ENCODE measurements around the gene AGMO.

AGMO gene

GRCh38 chr7:15378494-15379145, 183.2 kb downstream of the AGMO start:
- H3K79me2 ChIP-seq (ENCODE audit: insufficient read depth, low read length): no peaks in the 10 kb centered on the region
- no peak overlapping the region for H3K9ac ChIP-seq (ENCODE audit: low read length)
- 0 out of 2 replicates have a peak, but pooled peaks cover 3% of the 10 kb centered on the region for H3K9me2 ChIP-seq (replicated peaks; ENCODE audit: insufficient read depth, low read length)
- H3K4me3 ChIP-seq (ENCODE audit: insufficient read depth, low read length, poor library complexity, severe bottlenecking): no peak overlapping the region
- no peaks in the 10 kb centered on the region for H3K9me3 ChIP-seq (ENCODE audit: insufficient read depth, low read length)
- no peaks in the 10 kb centered on the region for H3F3A ChIP-seq (ENCODE audit: insufficient read depth)
- no peak for TF ChIP-seq EZH2phosphoT487 (conservative IDR thresholded peaks at IDR 0.05; ENCODE audit: low read length)
- TF ChIP-seq, protein P1, sequence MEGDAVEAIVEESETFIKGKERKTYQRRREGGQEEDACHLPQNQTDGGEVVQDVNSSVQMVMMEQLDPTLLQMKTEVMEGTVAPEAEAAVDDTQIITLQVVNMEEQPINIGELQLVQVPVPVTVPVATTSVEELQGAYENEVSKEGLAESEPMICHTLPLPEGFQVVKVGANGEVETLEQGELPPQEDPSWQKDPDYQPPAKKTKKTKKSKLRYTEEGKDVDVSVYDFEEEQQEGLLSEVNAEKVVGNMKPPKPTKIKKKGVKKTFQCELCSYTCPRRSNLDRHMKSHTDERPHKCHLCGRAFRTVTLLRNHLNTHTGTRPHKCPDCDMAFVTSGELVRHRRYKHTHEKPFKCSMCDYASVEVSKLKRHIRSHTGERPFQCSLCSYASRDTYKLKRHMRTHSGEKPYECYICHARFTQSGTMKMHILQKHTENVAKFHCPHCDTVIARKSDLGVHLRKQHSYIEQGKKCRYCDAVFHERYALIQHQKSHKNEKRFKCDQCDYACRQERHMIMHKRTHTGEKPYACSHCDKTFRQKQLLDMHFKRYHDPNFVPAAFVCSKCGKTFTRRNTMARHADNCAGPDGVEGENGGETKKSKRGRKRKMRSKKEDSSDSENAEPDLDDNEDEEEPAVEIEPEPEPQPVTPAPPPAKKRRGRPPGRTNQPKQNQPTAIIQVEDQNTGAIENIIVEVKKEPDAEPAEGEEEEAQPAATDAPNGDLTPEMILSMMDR (IDR thresholded peaks at IDR 0.05; ENCODE audit: insufficient read depth, low read length, poor library complexity, severe bottlenecking): no peak
- H2AFZ ChIP-seq (ENCODE audit: low read depth, low read length, severe bottlenecking): no peak overlapping the region
- H3K27ac ChIP-seq (ENCODE audit: low read depth, low read length): no peak overlapping the region
- H3K36me3 ChIP-seq (ENCODE audit: low read length): no peaks in the 10 kb centered on the region
- no peaks in the 10 kb centered on the region for H3K27me3 ChIP-seq (ENCODE audit: low read length)
- H4K20me1 ChIP-seq (ENCODE audit: low read depth, low read length): no peaks in the 10 kb centered on the region
- no peak overlapping the region for H3K4me2 ChIP-seq (ENCODE audit: low read depth, low read length, poor library complexity, severe bottlenecking)

- no peaks in the 10 kb centered on the region for H3K79me2 ChIP-seq (ENCODE audit: insufficient read depth, low read length)
- H3K27me3 ChIP-seq (ENCODE audit: low read length): no peaks in the 10 kb centered on the region
- no peak overlapping the region for H3K4me2 ChIP-seq (ENCODE audit: low read depth, low read length, poor library complexity, severe bottlenecking)
- no peak overlapping the region for H3K27ac ChIP-seq (ENCODE audit: low read depth, low read length)
- H3K9me2 ChIP-seq (replicated peaks; ENCODE audit: insufficient read depth, low read length): 0 out of 2 replicates have a peak, but pooled peaks cover 3% of the 10 kb centered on the region
- no peak overlapping the region for H2AFZ ChIP-seq (ENCODE audit: low read depth, low read length, severe bottlenecking)
- no peak overlapping the region for H3K4me3 ChIP-seq (ENCODE audit: insufficient read depth, low read length, poor library complexity, severe bottlenecking)
- H3F3A ChIP-seq (ENCODE audit: insufficient read depth): no peaks in the 10 kb centered on the region
- no peaks in the 10 kb centered on the region for H3K36me3 ChIP-seq (ENCODE audit: low read length)
- TF ChIP-seq, protein P1 (IDR thresholded peaks at IDR 0.05; ENCODE audit: insufficient read depth, low read length, poor library complexity, severe bottlenecking): no peak
- H3K9me3 ChIP-seq (ENCODE audit: insufficient read depth, low read length): no peaks in the 10 kb centered on the region
- no peaks in the 10 kb centered on the region for H4K20me1 ChIP-seq (ENCODE audit: low read depth, low read length)
- no peak overlapping the region for H3K9ac ChIP-seq (ENCODE audit: low read length)
Observed at GRCh38 chr7:15376600-15376999, 185.2 kb downstream of the AGMO start.

DNA sequence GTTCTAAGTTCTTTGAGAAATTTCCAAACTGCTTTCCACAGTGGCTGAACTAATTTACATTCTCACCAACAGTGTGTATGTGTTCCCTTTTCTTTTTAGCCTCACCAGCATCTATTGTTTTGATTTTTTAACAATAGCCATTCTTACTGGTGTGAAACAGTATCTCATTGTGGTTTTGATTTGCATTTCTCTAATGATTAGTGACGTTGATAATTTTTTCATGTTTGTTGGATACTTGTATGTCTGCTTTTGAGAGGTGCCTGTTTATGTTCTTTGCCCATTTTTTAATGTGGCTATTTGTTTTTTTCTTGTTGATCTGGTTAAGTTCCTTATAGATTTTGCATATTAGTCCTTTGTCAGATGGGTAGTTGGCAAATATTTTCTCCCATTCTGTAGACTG, 191.4 kb downstream of the AGMO start:
- no peaks in the 10 kb centered on the region for H4K20me1 ChIP-seq (ENCODE audit: low read depth, low read length)

More for the DNA sequence above, 191.4 kb downstream of the AGMO start:
- Histone ChIP-seq H3K79me2 (ENCODE audit: insufficient read depth, low read length) (no peaks in the 10 kb centered on the region), H3K4me2 (ENCODE audit: low read depth, low read length, poor library complexity, severe bottlenecking) (no peak overlapping the region), H3K9ac (ENCODE audit: low read length) (no peak overlapping the region), H3K9me2 (replicated peaks; ENCODE audit: insufficient read depth, low read length) (no peaks in the 10 kb centered on the region), H3K27ac (ENCODE audit: low read depth, low read length) (no peak overlapping the region), H3K27me3 (ENCODE audit: low read length) (no peaks in the 10 kb centered on the region), H3K4me3 (ENCODE audit: insufficient read depth, low read length, poor library complexity, severe bottlenecking) (no peak overlapping the region), H3K9me3 (ENCODE audit: insufficient read depth, low read length) (no peaks in the 10 kb centered on the region), H2AFZ (ENCODE audit: low read depth, low read length, severe bottlenecking) (no peak overlapping the region), H3K36me3 (ENCODE audit: low read length) (no peaks in the 10 kb centered on the region), H3F3A (ENCODE audit: insufficient read depth) (no peaks in the 10 kb centered on the region)
- TF ChIP-seq, protein P1 (IDR thresholded peaks at IDR 0.05; ENCODE audit: insufficient read depth, low read length, poor library complexity, severe bottlenecking): no peak
- TF ChIP-seq EZH2phosphoT487 (conservative IDR thresholded peaks at IDR 0.05; ENCODE audit: low read length): no peak

All from SU-DHL-6 (cell line).